Fibroblast of villous mesenchyme (primary cell): ENCODE results near the gene CUBN. TPM values are rescaled to one million over a fixed set of nuclear protein-coding genes. Genes with fewer than 3 reads are reported as not detected.

ENCODE experiments used
- DNase-seq: peaks from one replicate; pipeline ENCODE4 v3.0.0-alpha.2; 2010; ENCODE audit warnings: low read depth
- H3K4me3 ChIP-seq: 2 replicates; pipeline ENCODE4 v1.5.1; 2011; ENCODE audit warnings: low read depth, mild to moderate bottlenecking, low read length
- total RNA-seq: library from RNA; depleted of rRNA; stranded (reverse); fragments of >200 nt; gene quantifications from 2 replicates; pipeline ENCODE4 v1.2.3, GENCODE V29; 2012
- TF ChIP-seq, protein P1 (sequence below): IDR thresholded peaks from 2 replicates; pipeline ENCODE4 v1.5.1; 2012; ENCODE audit warnings: low read depth, mild to moderate bottlenecking, low read length; ENCODE audit not compliant: insufficient read depth

Gene CUBN
- total RNA-seq, 1 donor, result 0.86 TPM

DNA sequence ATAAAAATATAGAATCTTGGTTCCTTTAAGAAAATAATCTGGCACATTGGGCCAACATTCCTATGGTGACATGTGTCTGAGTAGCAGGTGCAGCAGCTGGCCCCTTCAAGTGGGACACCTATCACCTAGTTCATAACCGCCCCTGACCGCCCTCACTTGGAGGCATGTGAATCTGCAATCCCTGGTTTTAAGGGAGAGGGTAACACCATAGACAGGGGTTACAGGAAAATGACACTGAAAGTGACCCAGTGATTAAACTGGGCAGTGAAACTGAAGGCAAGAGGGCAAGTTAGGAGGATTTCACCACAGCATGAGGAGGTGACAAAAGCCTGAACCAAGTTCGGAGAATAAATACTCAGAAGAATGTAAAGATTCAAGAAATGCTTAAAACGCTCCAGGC is 313.4 kb downstream of the CUBN start:
- H3K4me3 ChIP-seq, result peak overlapping the region; percentile 95
- TF ChIP-seq, protein P1, sequence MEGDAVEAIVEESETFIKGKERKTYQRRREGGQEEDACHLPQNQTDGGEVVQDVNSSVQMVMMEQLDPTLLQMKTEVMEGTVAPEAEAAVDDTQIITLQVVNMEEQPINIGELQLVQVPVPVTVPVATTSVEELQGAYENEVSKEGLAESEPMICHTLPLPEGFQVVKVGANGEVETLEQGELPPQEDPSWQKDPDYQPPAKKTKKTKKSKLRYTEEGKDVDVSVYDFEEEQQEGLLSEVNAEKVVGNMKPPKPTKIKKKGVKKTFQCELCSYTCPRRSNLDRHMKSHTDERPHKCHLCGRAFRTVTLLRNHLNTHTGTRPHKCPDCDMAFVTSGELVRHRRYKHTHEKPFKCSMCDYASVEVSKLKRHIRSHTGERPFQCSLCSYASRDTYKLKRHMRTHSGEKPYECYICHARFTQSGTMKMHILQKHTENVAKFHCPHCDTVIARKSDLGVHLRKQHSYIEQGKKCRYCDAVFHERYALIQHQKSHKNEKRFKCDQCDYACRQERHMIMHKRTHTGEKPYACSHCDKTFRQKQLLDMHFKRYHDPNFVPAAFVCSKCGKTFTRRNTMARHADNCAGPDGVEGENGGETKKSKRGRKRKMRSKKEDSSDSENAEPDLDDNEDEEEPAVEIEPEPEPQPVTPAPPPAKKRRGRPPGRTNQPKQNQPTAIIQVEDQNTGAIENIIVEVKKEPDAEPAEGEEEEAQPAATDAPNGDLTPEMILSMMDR, result no peak
- DNase-seq, result peak; percentile 7

DNA sequence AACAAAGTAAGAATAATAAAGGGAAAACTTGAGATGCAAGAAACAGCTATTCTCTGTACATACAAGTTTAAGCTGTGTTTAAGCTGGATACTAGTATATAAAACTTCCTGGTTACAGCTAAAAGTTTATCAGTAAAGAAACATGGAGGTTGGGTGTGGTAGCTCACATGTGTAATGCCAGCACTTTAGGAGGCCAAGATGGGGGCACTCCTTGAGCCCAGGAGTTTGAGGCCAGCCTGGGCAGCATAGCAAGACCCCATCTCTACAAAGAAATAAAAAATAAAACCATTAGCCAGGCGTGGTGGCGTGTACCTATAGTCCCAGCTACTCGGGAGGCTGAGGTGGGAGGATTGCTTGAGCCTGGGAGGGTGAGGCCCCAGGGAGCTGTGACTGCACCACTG is 315.6 kb downstream of the CUBN start:
- TF ChIP-seq, protein P1, result no peak
- no peak overlapping the region for H3K4me3 ChIP-seq
- no peak for DNase-seq

DNA sequence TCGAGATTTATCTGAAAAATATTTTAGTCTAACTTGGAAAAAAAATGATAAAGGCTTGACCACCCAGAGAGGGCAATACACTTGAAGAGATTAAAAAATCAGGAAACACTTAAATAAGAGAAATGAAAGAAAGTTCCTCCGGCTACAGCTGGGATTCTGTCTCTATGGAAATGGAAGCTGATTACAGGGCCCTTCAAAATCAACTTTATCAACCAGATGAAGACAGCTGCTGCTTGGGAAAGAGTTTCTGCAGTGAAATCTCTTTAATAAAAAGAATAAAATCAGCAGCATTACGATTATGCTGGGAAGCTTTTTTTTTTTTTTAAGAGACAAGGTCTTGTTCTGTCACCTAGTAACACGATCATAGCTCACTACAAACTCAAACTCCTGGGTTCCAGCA is 316.9 kb downstream of the CUBN start:
- no peak for DNase-seq
- TF ChIP-seq, protein P1, result no peak
- no peak overlapping the region for H3K4me3 ChIP-seq

DNA sequence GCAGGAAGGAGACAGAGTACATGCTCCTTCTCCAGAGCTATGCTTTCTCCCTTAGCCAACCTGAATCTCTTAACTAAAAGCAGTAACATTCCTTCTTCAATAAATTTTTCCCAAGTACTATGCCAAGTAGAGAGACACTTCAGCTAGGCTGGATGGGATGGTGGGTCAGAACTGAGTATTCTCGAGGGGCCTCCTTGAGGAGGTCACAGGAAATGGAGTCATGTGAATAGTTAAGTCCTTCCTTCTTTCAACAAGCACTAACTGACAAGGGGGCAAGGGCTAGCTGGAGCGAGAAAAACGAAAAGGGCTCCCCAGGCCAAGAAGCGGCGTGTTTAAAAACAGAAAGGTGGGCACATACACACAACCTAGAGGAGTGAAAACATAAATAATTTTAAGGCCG is 317.8 kb downstream of the CUBN start:
- no peak for DNase-seq
- no peak overlapping the region for H3K4me3 ChIP-seq
- TF ChIP-seq, protein P1, result no peak

DNA sequence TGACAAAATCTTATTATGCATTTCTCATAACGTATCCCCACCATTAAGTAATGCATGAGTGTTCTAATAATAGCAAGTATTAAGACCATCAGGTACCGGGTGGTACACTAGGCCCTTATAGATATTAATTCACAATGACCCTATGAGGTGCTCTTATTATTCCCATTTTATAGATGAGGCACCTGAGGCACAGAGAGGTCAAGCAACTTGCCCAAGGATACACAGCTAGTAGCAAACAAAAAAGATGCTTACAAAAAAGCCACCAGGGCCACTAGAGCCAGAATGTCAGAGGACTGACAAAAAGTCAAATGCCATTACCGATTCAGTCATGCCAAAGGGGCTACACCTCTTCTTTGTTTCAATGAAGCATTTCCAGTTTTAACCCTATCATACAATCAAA is 318.3 kb downstream of the CUBN start:
- TF ChIP-seq, protein P1, result no peak
- no peak for DNase-seq

DNA sequence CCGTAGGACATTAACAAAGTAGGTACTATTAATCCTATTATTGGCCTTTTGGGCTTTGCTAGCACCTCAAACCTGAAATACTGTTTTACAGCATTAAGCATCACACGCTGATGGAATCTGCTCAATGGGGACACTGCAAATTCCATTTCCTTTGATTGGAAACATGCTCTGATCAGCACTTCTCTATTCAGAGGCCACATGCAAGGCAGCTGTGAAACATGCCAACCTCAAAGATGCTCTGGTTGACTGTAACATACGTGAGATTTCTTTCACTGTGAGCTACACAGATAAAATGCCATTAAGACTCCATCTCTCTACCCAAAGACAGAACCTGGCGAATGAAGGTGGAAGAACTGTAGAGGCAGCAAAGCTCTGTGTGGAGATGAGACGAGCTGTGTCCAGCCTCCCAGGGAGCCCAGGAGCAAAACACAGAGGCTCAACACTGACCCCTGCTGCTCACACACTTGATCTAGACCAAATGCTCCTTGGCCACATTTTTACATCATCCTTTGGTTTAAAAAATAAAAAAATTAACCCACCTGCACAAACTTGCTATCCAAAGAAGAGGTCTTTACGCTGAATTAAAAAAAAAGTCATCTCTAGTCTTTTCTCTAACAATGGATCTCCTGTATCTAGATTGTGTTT is 320.4 kb downstream of the CUBN start:
- TF ChIP-seq, protein P1, result peak; percentile 67
- DNase-seq, result peak; percentile 50
- H3K4me3 ChIP-seq, result no peak overlapping the region

More for the DNA sequence above, 318.3 kb downstream of the CUBN start:
- H3K4me3 ChIP-seq, result no peak overlapping the region

DNA sequence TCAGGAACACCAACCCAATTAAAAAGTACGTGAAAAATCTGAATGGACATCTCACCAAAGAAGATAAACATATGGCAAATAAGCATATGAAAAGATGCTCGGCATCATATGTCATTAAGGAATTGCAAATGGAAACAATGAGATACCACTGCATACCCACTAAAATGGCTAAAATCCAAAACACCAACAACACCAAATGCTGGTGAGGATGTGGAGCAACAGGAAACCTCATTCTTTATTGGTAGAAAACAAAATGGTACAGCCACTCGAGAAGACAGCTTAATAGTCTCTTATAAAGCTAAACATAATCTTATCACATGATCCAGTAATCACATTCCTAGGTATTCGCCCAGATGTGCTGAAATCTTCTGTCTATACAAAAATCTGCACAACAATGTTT is 325.5 kb downstream of the CUBN start:
- TF ChIP-seq, protein P1, result no peak
- no peak overlapping the region for H3K4me3 ChIP-seq
- DNase-seq, result no peak
